ENCODE measurements around the gene OSBPL10. TPM values are rescaled to one million over a fixed set of nuclear protein-coding genes. Genes with fewer than 3 reads are reported as not detected.

OSBPL10 gene
- polyA plus RNA-seq, 1 donor from 2014 or later: 2.0 TPM

- Histone ChIP-seq H3K9ac (ENCODE audit: low read length) (no peak overlapping the region), H3K27ac (ENCODE audit: low read length) (no peak overlapping the region), H3K79me2 (replicated peaks; ENCODE audit: insufficient read depth, low read length) (no peaks in the 10 kb centered on the region), H3K27me3 (ENCODE audit: insufficient read depth, low read depth, low read length) (no peaks in the 10 kb centered on the region), H3K4me3 (ENCODE audit: low read length) (no peak overlapping the region), H3K9me2 (ENCODE audit: insufficient read depth, low read length) (no peaks in the 10 kb centered on the region), H3K4me2 (ENCODE audit: low read length) (no peak overlapping the region), H4K20me1 (ENCODE audit: insufficient read depth) (no peaks in the 10 kb centered on the region), H3F3A (ENCODE audit: insufficient read depth, low read length, poor library complexity, severe bottlenecking) (no peaks in the 10 kb centered on the region), H3K36me3 (ENCODE audit: insufficient read depth, low read length) (no peaks in the 10 kb centered on the region), H2AFZ (ENCODE audit: low read depth, low read length) (no peak overlapping the region), H3K9me3 (ENCODE audit: low read length) (no peaks in the 10 kb centered on the region)
- TF ChIP-seq, protein P1, sequence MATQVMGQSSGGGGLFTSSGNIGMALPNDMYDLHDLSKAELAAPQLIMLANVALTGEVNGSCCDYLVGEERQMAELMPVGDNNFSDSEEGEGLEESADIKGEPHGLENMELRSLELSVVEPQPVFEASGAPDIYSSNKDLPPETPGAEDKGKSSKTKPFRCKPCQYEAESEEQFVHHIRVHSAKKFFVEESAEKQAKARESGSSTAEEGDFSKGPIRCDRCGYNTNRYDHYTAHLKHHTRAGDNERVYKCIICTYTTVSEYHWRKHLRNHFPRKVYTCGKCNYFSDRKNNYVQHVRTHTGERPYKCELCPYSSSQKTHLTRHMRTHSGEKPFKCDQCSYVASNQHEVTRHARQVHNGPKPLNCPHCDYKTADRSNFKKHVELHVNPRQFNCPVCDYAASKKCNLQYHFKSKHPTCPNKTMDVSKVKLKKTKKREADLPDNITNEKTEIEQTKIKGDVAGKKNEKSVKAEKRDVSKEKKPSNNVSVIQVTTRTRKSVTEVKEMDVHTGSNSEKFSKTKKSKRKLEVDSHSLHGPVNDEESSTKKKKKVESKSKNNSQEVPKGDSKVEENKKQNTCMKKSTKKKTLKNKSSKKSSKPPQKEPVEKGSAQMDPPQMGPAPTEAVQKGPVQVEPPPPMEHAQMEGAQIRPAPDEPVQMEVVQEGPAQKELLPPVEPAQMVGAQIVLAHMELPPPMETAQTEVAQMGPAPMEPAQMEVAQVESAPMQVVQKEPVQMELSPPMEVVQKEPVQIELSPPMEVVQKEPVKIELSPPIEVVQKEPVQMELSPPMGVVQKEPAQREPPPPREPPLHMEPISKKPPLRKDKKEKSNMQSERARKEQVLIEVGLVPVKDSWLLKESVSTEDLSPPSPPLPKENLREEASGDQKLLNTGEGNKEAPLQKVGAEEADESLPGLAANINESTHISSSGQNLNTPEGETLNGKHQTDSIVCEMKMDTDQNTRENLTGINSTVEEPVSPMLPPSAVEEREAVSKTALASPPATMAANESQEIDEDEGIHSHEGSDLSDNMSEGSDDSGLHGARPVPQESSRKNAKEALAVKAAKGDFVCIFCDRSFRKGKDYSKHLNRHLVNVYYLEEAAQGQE (IDR thresholded peaks at IDR 0.05; ENCODE audit: borderline replicate concordance): no peak
- TF ChIP-seq POLR2AphosphoS5 (IDR thresholded peaks at IDR 0.05) (no peak), EP300 (conservative IDR thresholded peaks at IDR 0.05; ENCODE audit: poor library complexity, severe bottlenecking) (no peak), SMC3 (conservative IDR thresholded peaks at IDR 0.05; ENCODE audit: poor library complexity) (no peak), TAF1 (IDR thresholded peaks at IDR 0.05; ENCODE audit: low read depth) (no peak), MXI1 (conservative IDR thresholded peaks at IDR 0.05; ENCODE audit: poor library complexity, severe bottlenecking) (no peak), EZH2 (IDR thresholded peaks at IDR 0.05; ENCODE audit: borderline replicate concordance, insufficient read depth, low read length, poor library complexity, severe bottlenecking) (no peak), RAD21 (conservative IDR thresholded peaks at IDR 0.05) (no peak)
- TF ChIP-seq, protein P2, sequence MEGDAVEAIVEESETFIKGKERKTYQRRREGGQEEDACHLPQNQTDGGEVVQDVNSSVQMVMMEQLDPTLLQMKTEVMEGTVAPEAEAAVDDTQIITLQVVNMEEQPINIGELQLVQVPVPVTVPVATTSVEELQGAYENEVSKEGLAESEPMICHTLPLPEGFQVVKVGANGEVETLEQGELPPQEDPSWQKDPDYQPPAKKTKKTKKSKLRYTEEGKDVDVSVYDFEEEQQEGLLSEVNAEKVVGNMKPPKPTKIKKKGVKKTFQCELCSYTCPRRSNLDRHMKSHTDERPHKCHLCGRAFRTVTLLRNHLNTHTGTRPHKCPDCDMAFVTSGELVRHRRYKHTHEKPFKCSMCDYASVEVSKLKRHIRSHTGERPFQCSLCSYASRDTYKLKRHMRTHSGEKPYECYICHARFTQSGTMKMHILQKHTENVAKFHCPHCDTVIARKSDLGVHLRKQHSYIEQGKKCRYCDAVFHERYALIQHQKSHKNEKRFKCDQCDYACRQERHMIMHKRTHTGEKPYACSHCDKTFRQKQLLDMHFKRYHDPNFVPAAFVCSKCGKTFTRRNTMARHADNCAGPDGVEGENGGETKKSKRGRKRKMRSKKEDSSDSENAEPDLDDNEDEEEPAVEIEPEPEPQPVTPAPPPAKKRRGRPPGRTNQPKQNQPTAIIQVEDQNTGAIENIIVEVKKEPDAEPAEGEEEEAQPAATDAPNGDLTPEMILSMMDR (IDR thresholded peaks at IDR 0.05; ENCODE audit: poor library complexity, severe bottlenecking): no peak
Measured at GRCh38 chr3:31670136-31670535, 310.9 kb downstream of the OSBPL10 start.

DNA sequence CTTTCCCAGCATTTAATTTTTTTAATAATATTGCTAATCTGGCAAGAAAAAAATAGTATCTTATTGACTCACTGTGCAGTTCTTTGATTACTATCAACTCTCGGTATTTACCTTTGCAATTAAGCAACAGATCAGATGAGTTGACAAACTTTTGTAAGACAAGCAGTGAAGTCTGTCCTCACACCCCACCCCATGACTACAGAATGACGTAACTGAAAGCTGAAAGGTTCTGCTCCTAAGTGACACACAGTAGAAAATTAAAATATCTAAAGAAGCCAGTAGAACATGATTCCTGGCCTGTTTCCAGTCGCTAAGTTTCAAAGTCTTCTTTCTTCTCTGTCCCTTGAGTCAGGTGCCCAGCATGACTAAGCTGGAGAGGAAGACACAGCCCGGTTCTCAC lies 312.8 kb downstream of the OSBPL10 start:
- H4K20me1 ChIP-seq (ENCODE audit: insufficient read depth): no peaks in the 10 kb centered on the region
- H3K4me2 ChIP-seq (ENCODE audit: low read length): no peak overlapping the region
- H3K27ac ChIP-seq (ENCODE audit: low read length): no peak overlapping the region
- no peaks in the 10 kb centered on the region for H3K79me2 ChIP-seq (replicated peaks; ENCODE audit: insufficient read depth, low read length)
- no peaks in the 10 kb centered on the region for H3K27me3 ChIP-seq (ENCODE audit: insufficient read depth, low read depth, low read length)
- no peaks in the 10 kb centered on the region for H3K9me3 ChIP-seq (ENCODE audit: low read length)
- TF ChIP-seq EZH2 (IDR thresholded peaks at IDR 0.05; ENCODE audit: borderline replicate concordance, insufficient read depth, low read length, poor library complexity, severe bottlenecking) (no peak), POLR2AphosphoS5 (IDR thresholded peaks at IDR 0.05) (no peak), RAD21 (conservative IDR thresholded peaks at IDR 0.05) (no peak), TAF1 (IDR thresholded peaks at IDR 0.05; ENCODE audit: low read depth) (no peak), MXI1 (conservative IDR thresholded peaks at IDR 0.05; ENCODE audit: poor library complexity, severe bottlenecking) (no peak)
- TF ChIP-seq, protein P1 (IDR thresholded peaks at IDR 0.05; ENCODE audit: borderline replicate concordance): no peak
- TF ChIP-seq, protein P2 (IDR thresholded peaks at IDR 0.05; ENCODE audit: poor library complexity, severe bottlenecking): no peak
- no peaks in the 10 kb centered on the region for H3K9me2 ChIP-seq (ENCODE audit: insufficient read depth, low read length)
- H3K36me3 ChIP-seq (ENCODE audit: insufficient read depth, low read length): no peaks in the 10 kb centered on the region
- H3K4me3 ChIP-seq (ENCODE audit: low read length): no peak overlapping the region
- H2AFZ ChIP-seq (ENCODE audit: low read depth, low read length): no peak overlapping the region
- no peaks in the 10 kb centered on the region for H3F3A ChIP-seq (ENCODE audit: insufficient read depth, low read length, poor library complexity, severe bottlenecking)
- no peak overlapping the region for H3K9ac ChIP-seq (ENCODE audit: low read length)

All from neural cell (in vitro differentiated cells).